HG02798 (cell line): ENCODE measurements around the gene AGAP4.
"Not testable (repeated sequence)": the region's sequence is repeated elsewhere in the genome, so short reads cannot be mapped to it uniquely, and the experiment has no call there.

Source experiments
- ATAC-seq: cut with Tn5 transposase; IDR thresholded peaks from one replicate; pipeline ENCODE4 v1.9.1; 2021; ENCODE audit warnings: mild to moderate bottlenecking; ENCODE audit not compliant: unreplicated experiment, poor library complexity

Gene AGAP4

GRCh38 chr10:45847400-45847799 is at the start of gene AGAP4:
TSS of gene AGAP4 (minus strand) at chr10:45847500. CDS start at chr10:45847347, 153 bp downstream.
- ATAC-seq, result not testable (repeated sequence)

GRCh38 chr10:45890721-45891120 is 43.4 kb upstream of the AGAP4 start:
- ATAC-seq, result not testable (repeated sequence)

GRCh38 chr10:45889539-45890230 is 42.4 kb upstream of the AGAP4 start:
- ATAC-seq, result not testable (repeated sequence)

GRCh38 chr10:45882880-45883279 is 35.6 kb upstream of the AGAP4 start:
- not testable (repeated sequence) for ATAC-seq

- not testable (repeated sequence) for ATAC-seq
Observed at GRCh38 chr10:45865404-45865803, 18.1 kb upstream of the AGAP4 start.

- not testable (repeated sequence) for ATAC-seq
Observed at GRCh38 chr10:45864264-45864663, 17.0 kb upstream of the AGAP4 start.

- not testable (repeated sequence) for ATAC-seq
Observed at GRCh38 chr10:45863632-45864031, 16.3 kb upstream of the AGAP4 start.

- not testable (repeated sequence) for ATAC-seq
Observed at GRCh38 chr10:45857931-45858330, 10.6 kb upstream of the AGAP4 start.

- ATAC-seq, result not testable (repeated sequence)
Observed at GRCh38 chr10:45848467-45848866, 1.2 kb upstream of the AGAP4 start.

- ATAC-seq, result not testable (repeated sequence)
Observed at GRCh38 chr10:45822918-45823317, 24.4 kb downstream of the AGAP4 start.

GRCh38 chr10:45820107-45820830 is 27.0 kb downstream of the AGAP4 start:
- ATAC-seq, result not testable (repeated sequence)

GRCh38 chr10:45819552-45819951 is 27.7 kb downstream of the AGAP4 start:
- ATAC-seq, result no peak

- no peak for ATAC-seq
Observed at GRCh38 chr10:45817912-45818311, 29.4 kb downstream of the AGAP4 start.

GRCh38 chr10:45817130-45817859 is 30.0 kb downstream of the AGAP4 start:
- ATAC-seq, result no peak

- not testable (repeated sequence) for ATAC-seq
Observed at GRCh38 chr10:45814146-45814545, 33.2 kb downstream of the AGAP4 start.

- ATAC-seq, result not testable (repeated sequence)
Observed at GRCh38 chr10:45812959-45813358, 34.3 kb downstream of the AGAP4 start.

GRCh38 chr10:45811075-45811474 is 36.2 kb downstream of the AGAP4 start:
- no peak for ATAC-seq

- ATAC-seq, result no peak
Observed at GRCh38 chr10:45809837-45810236, 37.5 kb downstream of the AGAP4 start.

GRCh38 chr10:45804996-45805395 is 42.3 kb downstream of the AGAP4 start:
- ATAC-seq, result not testable (repeated sequence)

- ATAC-seq, result not testable (repeated sequence)
Observed at GRCh38 chr10:45803060-45804010, 44.0 kb downstream of the AGAP4 start.
